Trophoblast cell (in vitro differentiated cells and primary cell): ENCODE results near the gene AP2A2.

Source experiments
- DNase-seq, 2 donors: peaks; one replicate each; pipeline ENCODE4 v3.0.0-alpha.2; 2016
- H2AFZ ChIP-seq: 2 replicates; pipeline ENCODE4 v1.6.1; 2013; ENCODE audit warnings: low read length, moderate library complexity, mild to moderate bottlenecking; ENCODE audit not compliant: insufficient read depth, poor library complexity
- H2AK5ac ChIP-seq: 2 replicates; pipeline ENCODE4 v1.6.1; 2013; ENCODE audit warnings: mild to moderate bottlenecking, low read length
- H2BK120ac ChIP-seq: 2 replicates; pipeline ENCODE4 v1.6.1; 2013; ENCODE audit warnings: low read length, mild to moderate bottlenecking, moderate library complexity; ENCODE audit not compliant: insufficient read depth, poor library complexity
- H2BK12ac ChIP-seq: 2 replicates; pipeline ENCODE4 v1.6.1; 2013; ENCODE audit warnings: mild to moderate bottlenecking, low read length, moderate library complexity
- H2BK5ac ChIP-seq: 2 replicates; pipeline ENCODE4 v1.6.1; 2013; ENCODE audit warnings: low read length, low read depth, moderate library complexity, mild to moderate bottlenecking; ENCODE audit not compliant: poor library complexity
- H3K14ac ChIP-seq: 2 replicates; pipeline ENCODE4 v1.6.1; 2013; ENCODE audit warnings: mild to moderate bottlenecking, low read length
- H3K18ac ChIP-seq: 2 replicates; pipeline ENCODE4 v1.6.1; 2013; ENCODE audit warnings: mild to moderate bottlenecking, low read length
- H3K23ac ChIP-seq: 2 replicates; pipeline ENCODE4 v1.6.1; 2013; ENCODE audit warnings: low read length
- H3K27ac ChIP-seq: 2 replicates; pipeline ENCODE4 v1.5.1; 2013; ENCODE audit warnings: low read depth, mild to moderate bottlenecking, inconsistent platforms, low read length, moderate library complexity
- H3K27me3 ChIP-seq: 2 replicates; pipeline ENCODE4 v1.6.1; 2013; ENCODE audit warnings: inconsistent platforms, mild to moderate bottlenecking, low read length, moderate library complexity; ENCODE audit not compliant: insufficient read depth
- H3K36me3 ChIP-seq, 2 experiments: 1 replicate in 1 of 2; 2 replicates in 1 of 2; pipeline ENCODE4 v1.6.1; 2013; ENCODE audit warnings: low read length in 2 of 2, mild to moderate bottlenecking in 2 of 2, moderate library complexity in 1 of 2; ENCODE audit not compliant: insufficient read depth in 2 of 2, control insufficient read depth in 1 of 2
- H3K4ac ChIP-seq: 2 replicates; pipeline ENCODE4 v1.6.1; 2013; ENCODE audit warnings: low read depth, mild to moderate bottlenecking, low read length, moderate library complexity
- H3K4me1 ChIP-seq, 2 experiments: 1 replicate in 1 of 2; 2 replicates in 1 of 2; pipeline ENCODE4 v1.6.1; 2013; ENCODE audit warnings: low read length in 2 of 2, mild to moderate bottlenecking in 2 of 2, moderate library complexity in 1 of 2; ENCODE audit not compliant: insufficient read depth in 2 of 2, control insufficient read depth in 1 of 2
- H3K4me2 ChIP-seq: 2 replicates; pipeline ENCODE4 v1.6.1; 2013; ENCODE audit warnings: inconsistent platforms, mild to moderate bottlenecking, low read length, moderate library complexity
- H3K4me3 ChIP-seq: 2 replicates; pipeline ENCODE4 v1.5.1; 2013; ENCODE audit warnings: mild to moderate bottlenecking, low read depth, low read length, inconsistent platforms
- H3K79me1 ChIP-seq: one replicate; pipeline ENCODE4 v1.6.1; 2013; ENCODE audit warnings: low read length
- H3K79me2 ChIP-seq: 2 replicates; pipeline ENCODE4 v1.6.1; 2013; ENCODE audit warnings: low read length, mild to moderate bottlenecking; ENCODE audit not compliant: control insufficient read depth, insufficient read depth, poor library complexity
- H3K9ac ChIP-seq: 2 replicates; pipeline ENCODE4 v1.6.1; 2013; ENCODE audit warnings: mild to moderate bottlenecking, low read length
- H3K9me3 ChIP-seq: 2 replicates; pipeline ENCODE4 v1.6.1; 2013; ENCODE audit warnings: low read depth, mild to moderate bottlenecking, control low read depth, inconsistent platforms, low read length; ENCODE audit not compliant: insufficient read depth
- H4K12ac ChIP-seq: 2 replicates; pipeline ENCODE4 v1.6.1; 2013; ENCODE audit warnings: low read depth, mild to moderate bottlenecking, low read length, moderate library complexity
- H4K8ac ChIP-seq: 2 replicates; pipeline ENCODE4 v1.6.1; 2013; ENCODE audit warnings: low read depth, mild to moderate bottlenecking, low read length, moderate library complexity
- H4K91ac ChIP-seq: one replicate; pipeline ENCODE4 v1.6.1; 2013; ENCODE audit warnings: low read depth, mild to moderate bottlenecking, low read length, moderate library complexity
- WGBS: extraction: QIAGEN DNeasy Blood & Tissue Kit; methylation state at CpG from one replicate; pipeline ENCODE4 v1.1.7; 2013; ENCODE audit warnings: missing lambda C conversion rate; ENCODE audit not compliant: insufficient read length, insufficient coverage; ENCODE audit errors: extremely low coverage; 5-methylcytosine and 5-hydroxymethylcytosine counted together

AP2A2 gene

GRCh38 chr11:934527-934926 is 8.9 kb downstream of the AP2A2 start:
- H3K4ac ChIP-seq = peak overlapping the region; percentile 64
- no peak overlapping the region for H2BK120ac ChIP-seq
- H3K4me3 ChIP-seq = no peak overlapping the region
- H3K4me2 ChIP-seq = no peak overlapping the region
- no peak overlapping the region for H4K91ac ChIP-seq
- H4K8ac ChIP-seq = no peak overlapping the region
- H2BK5ac ChIP-seq = no peak overlapping the region
- H3K36me3 ChIP-seq = peaks cover 2 to 4% of the 10 kb centered on the region in 2 experiments
- no peak overlapping the region for H2AFZ ChIP-seq
- H3K4me1 ChIP-seq = peaks cover 8% of the 10 kb centered on the region in 2 experiments
- H3K27ac ChIP-seq = no peak overlapping the region
- H3K9ac ChIP-seq = no peak overlapping the region
- H3K79me2 ChIP-seq = peaks cover 20% of the 10 kb centered on the region
- H3K14ac ChIP-seq = no peak overlapping the region
- DNase-seq = no peak
- no peak overlapping the region for H2AK5ac ChIP-seq
- no peaks in the 10 kb centered on the region for H3K27me3 ChIP-seq
- H3K9me3 ChIP-seq = no peaks in the 10 kb centered on the region
- no peak overlapping the region for H3K23ac ChIP-seq
- no peaks in the 10 kb centered on the region for H3K79me1 ChIP-seq
- H4K12ac ChIP-seq = no peak overlapping the region
- no peak overlapping the region for H3K18ac ChIP-seq
- H2BK12ac ChIP-seq = no peak overlapping the region
- WGBS = no CpG with 5 or more reads among the region's 6 CpGs

GRCh38 chr11:936199-936598 is 10.5 kb downstream of the AP2A2 start:
- no peak overlapping the region for H3K27ac ChIP-seq
- no peak overlapping the region for H3K23ac ChIP-seq
- H3K4me2 ChIP-seq = no peak overlapping the region
- H3K79me1 ChIP-seq = no peaks in the 10 kb centered on the region
- H3K4ac ChIP-seq = peak overlapping the region; percentile 64
- H3K36me3 ChIP-seq = peaks cover 2 to 3% of the 10 kb centered on the region in 2 experiments
- H2BK12ac ChIP-seq = no peak overlapping the region
- no peak overlapping the region for H3K18ac ChIP-seq
- H3K4me3 ChIP-seq = no peak overlapping the region
- WGBS = no CpG with 5 or more reads among the region's 3 CpGs
- H3K9ac ChIP-seq = no peak overlapping the region
- H4K8ac ChIP-seq = no peak overlapping the region
- peaks cover 22% of the 10 kb centered on the region for H3K79me2 ChIP-seq
- H4K12ac ChIP-seq = no peak overlapping the region
- no peak overlapping the region for H2AFZ ChIP-seq
- no peak overlapping the region for H2BK120ac ChIP-seq
- H2AK5ac ChIP-seq = no peak overlapping the region
- no peaks in the 10 kb centered on the region for H3K27me3 ChIP-seq
- H3K4me1 ChIP-seq = peaks cover 8% of the 10 kb centered on the region in 2 experiments
- no peaks in the 10 kb centered on the region for H3K9me3 ChIP-seq
- H2BK5ac ChIP-seq = no peak overlapping the region
- H3K14ac ChIP-seq = no peak overlapping the region
- DNase-seq = no peak
- H4K91ac ChIP-seq = no peak overlapping the region

GRCh38 chr11:937841-938261 is 12.2 kb downstream of the AP2A2 start:
- Histone ChIP-seq H3K9ac (no peak overlapping the region), H3K18ac (no peak overlapping the region), H3K14ac (no peak overlapping the region), H3K4me1 (peaks cover 11% of the 10 kb centered on the region in 2 experiments), H4K91ac (no peak overlapping the region), H4K12ac (no peak overlapping the region), H3K9me3 (no peaks in the 10 kb centered on the region), H4K8ac (no peak overlapping the region), H3K23ac (no peak overlapping the region), H3K27ac (no peak overlapping the region), H3K4me2 (no peak overlapping the region), H3K27me3 (no peaks in the 10 kb centered on the region), H3K79me1 (peaks cover 3% of the 10 kb centered on the region), H3K79me2 (peaks cover 22% of the 10 kb centered on the region), H3K36me3 (peaks cover 2 to 3% of the 10 kb centered on the region in 2 experiments), H3K4ac (peak overlapping the region; percentile 16), H2AK5ac (no peak overlapping the region), H2BK5ac (no peak overlapping the region), H3K4me3 (no peak overlapping the region), H2AFZ (no peak overlapping the region), H2BK12ac (no peak overlapping the region), H2BK120ac (no peak overlapping the region)
- DNase-seq = peak in 1 of 2 donors; percentile 49
- no CpG with 5 or more reads among the region's 10 CpGs for WGBS

- Histone ChIP-seq H3K23ac (no peak overlapping the region), H4K8ac (no peak overlapping the region), H3K4me3 (no peak overlapping the region), H3K36me3 (peaks cover 6 to 8% of the 10 kb centered on the region in 2 experiments), H3K79me1 (peaks cover 8% of the 10 kb centered on the region), H3K4ac (peak overlapping the region; percentile 30), H4K12ac (no peak overlapping the region), H2BK120ac (no peak overlapping the region), H3K27me3 (no peaks in the 10 kb centered on the region), H3K79me2 (peaks cover 12% of the 10 kb centered on the region), H2BK12ac (no peak overlapping the region), H3K9me3 (no peaks in the 10 kb centered on the region), H3K4me2 (no peak overlapping the region), H3K9ac (no peak overlapping the region), H2AK5ac (no peak overlapping the region), H3K27ac (no peak overlapping the region), H3K18ac (no peak overlapping the region), H4K91ac (no peak overlapping the region), H3K4me1 (peaks cover 24 to 27% of the 10 kb centered on the region in 2 experiments), H3K14ac (no peak overlapping the region), H2BK5ac (no peak overlapping the region), H2AFZ (no peak overlapping the region)
- DNase-seq = no peak
- no CpG with 5 or more reads among the region's 11 CpGs for WGBS
These were observed 14.9 kb downstream of the AP2A2 start for GRCh38 chr11:940496-941135.
